HuH-7 (cell line): ENCODE measurements around the gene GART.

Experiments
- DNase-seq: peaks from one replicate; pipeline ENCODE4 v3.0.0; 2011; ENCODE audit warnings: low spot score

The GART gene

DNA sequence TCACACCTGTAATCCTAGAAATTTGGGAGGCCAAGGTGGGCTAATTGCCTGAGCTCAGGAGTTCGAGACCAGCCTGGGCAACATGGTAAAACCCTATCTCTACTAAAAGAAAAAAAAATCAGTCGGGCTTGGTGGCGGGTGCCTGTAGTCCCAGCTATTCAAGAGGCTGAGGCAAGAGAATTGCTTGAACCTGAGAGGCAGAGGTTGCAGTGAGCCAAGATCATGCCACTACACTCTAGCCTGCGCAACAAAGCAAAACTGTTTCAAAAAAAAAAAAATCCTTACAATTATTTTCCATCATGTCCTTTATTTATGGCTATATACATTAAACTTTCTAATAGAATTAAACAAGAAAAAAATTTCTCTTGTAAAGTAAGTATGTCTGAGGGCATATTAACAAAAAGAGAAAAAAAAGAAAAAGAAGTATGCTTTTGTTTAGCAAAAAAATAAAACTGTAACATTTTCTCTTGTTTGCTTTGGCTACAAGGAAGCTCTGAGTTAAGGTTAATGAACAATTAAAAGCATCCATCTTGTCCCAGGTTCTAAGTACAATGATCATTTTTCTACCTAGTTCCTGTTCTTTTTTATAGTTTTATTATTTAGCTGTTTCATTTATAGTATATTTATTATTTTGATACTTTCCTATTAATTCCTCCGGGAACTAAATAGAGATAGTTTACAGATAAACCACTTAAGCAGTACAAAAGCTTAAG lies 80.2 kb downstream of the GART start:
- DNase-seq = no peak

DNA sequence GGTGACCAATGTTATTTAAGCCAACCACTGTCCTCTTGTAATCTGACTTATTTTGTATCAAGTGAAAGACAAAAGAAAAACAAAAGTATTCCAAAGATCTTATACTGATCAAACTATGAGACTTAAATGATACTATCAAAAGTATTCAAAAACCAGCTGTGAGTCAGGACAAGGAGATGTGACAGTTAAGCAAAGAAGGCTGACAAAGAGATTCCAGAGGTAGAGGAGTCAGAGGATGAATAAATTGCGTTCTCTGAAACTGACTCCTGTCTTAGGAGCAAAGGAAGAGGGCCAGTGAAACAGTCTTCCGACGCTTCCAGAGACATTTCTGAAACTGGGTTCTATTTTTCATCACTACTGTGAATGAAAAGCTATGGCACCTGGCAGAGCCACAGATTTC lies 83.1 kb downstream of the GART start:
- DNase-seq = no peak

DNA sequence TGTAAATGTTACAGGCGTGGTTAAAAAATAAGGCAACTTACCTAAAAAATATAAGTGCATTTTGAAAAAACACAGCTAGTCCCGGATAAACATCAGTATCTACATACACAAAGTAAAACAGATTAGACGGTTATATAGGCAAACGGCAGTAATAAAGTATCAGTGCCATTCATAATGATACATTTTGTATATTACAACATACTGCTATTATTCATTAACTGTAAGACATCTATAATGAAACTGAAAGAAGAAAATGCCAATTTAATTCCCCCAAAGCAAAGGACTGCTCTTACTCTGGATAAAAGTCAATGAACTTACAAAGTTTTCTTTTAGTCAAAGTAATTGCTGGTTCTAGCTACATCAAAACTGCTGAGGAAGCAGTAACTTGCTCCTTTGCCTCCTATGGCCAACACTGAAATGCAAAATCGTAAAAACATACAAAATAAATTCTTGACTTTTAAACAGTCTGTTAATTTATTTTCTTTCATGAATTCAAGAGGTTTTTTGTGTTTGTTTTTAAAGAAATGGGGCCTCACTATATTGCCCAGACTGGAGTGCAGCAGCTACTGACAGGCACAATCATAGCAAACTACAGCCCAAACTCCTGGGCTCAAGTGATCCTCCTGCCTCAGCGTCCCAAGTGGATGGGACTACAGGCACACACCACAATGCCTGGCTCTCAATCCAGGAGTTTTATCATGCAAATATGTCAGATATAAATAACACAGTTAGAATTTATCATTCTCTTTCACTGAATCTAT lies 86.1 kb downstream of the GART start:
- DNase-seq = no peak
